CD4-positive, CD25-positive, alpha-beta regulatory T cell (primary cell): ENCODE data around the gene IMMP2L. TPM values are rescaled to one million over a fixed set of nuclear protein-coding genes. Genes with fewer than 3 reads are reported as not detected.

Experiments used
- ATAC-seq, 2 donors: fragments of 150-1000 bp; cut with Tn5 transposase; one replicate each; pipeline ENCODE4 v1.10.0; 2021; ENCODE audit warnings: low read depth in 2 of 2, moderate number of reproducible peaks in 2 of 2, moderate library complexity in 1 of 2
- DNase-seq, 3 donors: peaks; one replicate each; pipeline versions ENCODE4 v3.0.0 to v3.0.0-alpha.2; 2012 to 2022; ENCODE audit warnings: mixed read lengths in 1 of 3
- H3K27ac ChIP-seq: one replicate; pipeline ENCODE4 v1.7.0; 2013; ENCODE audit warnings: mild to moderate bottlenecking, low read length; ENCODE audit not compliant: insufficient read depth, poor library complexity, severe bottlenecking
- H3K27me3 ChIP-seq: one replicate; pipeline ENCODE4 v1.7.0; 2013; ENCODE audit warnings: low read length; ENCODE audit not compliant: control insufficient read depth, insufficient read depth
- H3K36me3 ChIP-seq: one replicate; pipeline ENCODE4 v1.7.0; 2013; ENCODE audit warnings: mild to moderate bottlenecking, low read length, moderate library complexity; ENCODE audit not compliant: control insufficient read depth, insufficient read depth
- H3K4me1 ChIP-seq: 2 replicates; pipeline ENCODE4 v1.7.0; 2013; ENCODE audit warnings: mild to moderate bottlenecking, low read length; ENCODE audit not compliant: insufficient read depth, control insufficient read depth, poor library complexity, severe bottlenecking
- H3K4me3 ChIP-seq: one replicate; pipeline ENCODE4 v1.7.0; 2013; ENCODE audit warnings: low read depth, mild to moderate bottlenecking, low read length, moderate library complexity
- H3K9me3 ChIP-seq, 2 experiments: 1 replicate in 1 of 2; 2 replicates in 1 of 2; pipeline ENCODE4 v1.7.0; 2013; ENCODE audit warnings: low read length in 2 of 2, mild to moderate bottlenecking in 1 of 2, moderate library complexity in 1 of 2; ENCODE audit not compliant: control insufficient read depth in 2 of 2
- H3K27ac Mint-ChIP-seq, 3 donors: one replicate each; pipeline ENCODE4 v1.8.0; 2020 to 2022; ENCODE audit warnings: mild to moderate bottlenecking in 3 of 3, mixed read lengths in 3 of 3, moderate library complexity in 2 of 3
- H3K27me3 Mint-ChIP-seq: one replicate; pipeline ENCODE4 v1.8.0; 2022; ENCODE audit warnings: mild to moderate bottlenecking, mixed read lengths
- H3K36me3 Mint-ChIP-seq: one replicate; pipeline ENCODE4 v1.8.0; 2020; ENCODE audit warnings: mixed read lengths
- H3K4me1 Mint-ChIP-seq, 4 donors: one replicate each; pipeline ENCODE4 v1.8.0; 2020 to 2022; ENCODE audit warnings: mixed read lengths in 4 of 4, mild to moderate bottlenecking in 1 of 4
- H3K4me3 Mint-ChIP-seq, 4 donors: one replicate each; pipeline ENCODE4 v1.8.0; 2020 to 2022; ENCODE audit warnings: mild to moderate bottlenecking in 4 of 4, mixed read lengths in 4 of 4, moderate library complexity in 3 of 4
- H3K9me3 Mint-ChIP-seq, 7 donors: one replicate each; pipeline ENCODE4 v1.8.0; 2020 to 2022; ENCODE audit warnings: mixed read lengths in 7 of 7, mild to moderate bottlenecking in 3 of 7, moderate library complexity in 2 of 7
- polyA plus RNA-seq, 4 donors: library from polyadenylated mRNA; unstranded; fragments of 300-500 nt; fragmentation: Illumina TruSeq; gene quantifications; one replicate each; pipeline ENCODE4 v1.2.3, GENCODE V29; 2021
- total RNA-seq: library from RNA; stranded (reverse); gene quantifications from one replicate; pipeline ENCODE4 v1.2.3, GENCODE V29; 2022

The IMMP2L gene
- total and polyA plus RNA-seq, 5 donors from 2014 or later, result 8.9 to 23.8 (median 17.1) TPM

DNA sequence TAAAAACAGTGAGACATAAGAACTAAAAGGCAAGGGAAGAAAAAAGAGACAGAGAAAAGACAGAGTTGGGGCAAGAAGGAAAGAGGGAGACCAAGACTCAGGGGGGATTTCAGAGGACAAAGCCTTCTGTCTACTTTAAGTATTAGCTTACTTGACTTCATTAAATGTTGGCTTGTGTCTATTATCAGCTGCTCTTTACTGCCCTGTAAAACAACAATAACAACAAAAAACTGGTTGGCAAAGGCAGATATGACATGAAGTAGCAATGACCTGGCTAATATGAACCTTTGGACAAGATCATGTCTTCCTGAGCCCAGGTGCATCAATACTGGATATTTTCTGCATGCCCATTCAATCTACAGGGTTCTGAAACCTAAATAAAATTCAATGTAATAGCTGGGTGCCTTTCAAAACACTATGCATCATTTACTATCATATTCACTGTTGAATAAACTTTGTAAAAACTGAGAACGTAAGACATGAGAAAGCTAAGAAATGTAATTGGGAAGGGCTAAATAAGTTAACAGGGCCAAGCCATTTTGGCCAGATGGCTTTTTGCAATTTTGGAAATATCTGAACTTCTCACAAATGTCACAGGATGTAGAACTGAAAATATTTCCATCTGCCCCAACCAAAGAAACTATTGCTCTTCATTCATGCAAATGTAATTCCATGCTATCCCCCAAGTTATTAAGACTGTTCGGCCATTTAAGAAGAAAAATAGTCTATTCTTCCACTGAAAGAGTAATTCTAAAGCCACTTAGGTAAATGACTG is 422.0 kb downstream of the IMMP2L start:
- H3K27ac ChIP-seq, result no peak overlapping the region
- DNase-seq (no peak), ATAC-seq (no peak)
- H3K4me1 ChIP-seq, result peaks cover 13% of the 10 kb centered on the region
- H3K9me3 Mint-ChIP-seq, result peaks cover 0 to 1% (median 0%) of the 10 kb centered on the region in 7 donors
- H3K4me3 Mint-ChIP-seq, result no peak overlapping the region
- no peaks in the 10 kb centered on the region for H3K27me3 Mint-ChIP-seq
- H3K36me3 Mint-ChIP-seq, result no peaks in the 10 kb centered on the region
- H3K36me3 ChIP-seq, result no peaks in the 10 kb centered on the region
- H3K4me1 Mint-ChIP-seq, result peaks cover 9 to 29% (median 21%) of the 10 kb centered on the region in 4 donors
- peak overlapping the region in 1 of 3 donors; percentile 42 for H3K27ac Mint-ChIP-seq
- no peaks in the 10 kb centered on the region for H3K27me3 ChIP-seq
- H3K9me3 ChIP-seq, result no peaks in the 10 kb centered on the region
- no peak overlapping the region for H3K4me3 ChIP-seq

DNA sequence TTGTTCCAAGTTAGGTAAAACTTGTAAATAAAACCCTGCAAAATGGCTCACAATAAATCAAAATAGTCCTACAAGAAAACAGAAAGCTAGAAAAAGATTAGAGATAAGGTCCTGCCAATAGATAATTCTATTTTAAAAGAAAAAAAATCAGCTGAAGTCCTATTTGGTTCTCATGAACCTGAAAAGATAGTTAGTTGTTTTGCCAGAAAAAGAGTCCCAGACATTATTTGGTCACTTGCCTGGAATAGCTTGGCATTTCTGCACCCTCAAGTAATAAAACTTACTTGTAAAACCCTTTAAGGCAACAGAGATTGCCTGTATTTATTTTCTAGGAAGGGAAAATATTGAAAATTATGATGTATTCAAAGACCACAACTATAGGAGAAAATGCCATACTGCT is 423.7 kb downstream of the IMMP2L start:
- Histone ChIP-seq H3K4me3 (peak overlapping the region; percentile 56), H3K27me3 (no peaks in the 10 kb centered on the region), H3K27ac (peak overlapping the region; percentile 61), H3K4me1 (peaks cover 13% of the 10 kb centered on the region), H3K36me3 (no peaks in the 10 kb centered on the region), H3K9me3 (no peaks in the 10 kb centered on the region)
- peaks cover 9 to 29% (median 19%) of the 10 kb centered on the region in 4 donors for H3K4me1 Mint-ChIP-seq
- peak overlapping the region in 2 of 4 donors; percentile 7 to 60 for H3K4me3 Mint-ChIP-seq
- peak overlapping the region; percentile 57 to 86 (median 86) for H3K27ac Mint-ChIP-seq
- H3K9me3 Mint-ChIP-seq, result peaks cover 0 to 1% (median 0%) of the 10 kb centered on the region in 7 donors
- no peaks in the 10 kb centered on the region for H3K27me3 Mint-ChIP-seq
- DNase-seq, result no peak
- ATAC-seq, result no peak
- no peaks in the 10 kb centered on the region for H3K36me3 Mint-ChIP-seq

DNA sequence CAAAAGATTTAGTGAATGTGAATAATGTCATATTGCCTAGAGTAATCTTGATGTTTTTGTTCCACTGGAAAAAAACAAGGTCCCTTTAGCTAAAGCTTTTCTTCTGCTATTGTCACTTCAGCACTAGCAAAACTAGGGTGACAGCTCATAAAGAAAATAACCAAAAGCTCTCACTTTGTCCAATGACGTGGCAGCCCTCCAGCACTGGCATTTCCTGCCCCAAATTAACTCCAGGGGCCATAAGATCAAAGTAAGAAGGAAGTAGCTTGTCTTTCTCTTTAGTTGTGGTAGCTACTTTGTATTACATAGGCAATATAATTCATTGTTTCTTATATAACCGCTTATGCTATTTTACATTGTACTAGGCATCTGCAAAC is 424.1 kb downstream of the IMMP2L start:
- Histone ChIP-seq H3K9me3 (no peaks in the 10 kb centered on the region), H3K4me1 (peaks cover 13% of the 10 kb centered on the region), H3K27me3 (no peaks in the 10 kb centered on the region), H3K36me3 (no peaks in the 10 kb centered on the region), H3K4me3 (peak overlapping the region; percentile 56), H3K27ac (peak overlapping the region; percentile 61)
- Mint-ChIP-seq H3K4me3 (peak overlapping the region; percentile 7 to 60 (median 44)), H3K27ac (peak overlapping the region; percentile 57 to 86 (median 86)), H3K4me1 (peaks cover 9 to 29% (median 19%) of the 10 kb centered on the region in 4 donors), H3K27me3 (no peaks in the 10 kb centered on the region), H3K36me3 (no peaks in the 10 kb centered on the region), H3K9me3 (peaks cover 0 to 1% (median 0%) of the 10 kb centered on the region in 7 donors)
- peak; percentile 75 to 83 for ATAC-seq
- peak; percentile 14 to 89 (median 68) for DNase-seq

DNA sequence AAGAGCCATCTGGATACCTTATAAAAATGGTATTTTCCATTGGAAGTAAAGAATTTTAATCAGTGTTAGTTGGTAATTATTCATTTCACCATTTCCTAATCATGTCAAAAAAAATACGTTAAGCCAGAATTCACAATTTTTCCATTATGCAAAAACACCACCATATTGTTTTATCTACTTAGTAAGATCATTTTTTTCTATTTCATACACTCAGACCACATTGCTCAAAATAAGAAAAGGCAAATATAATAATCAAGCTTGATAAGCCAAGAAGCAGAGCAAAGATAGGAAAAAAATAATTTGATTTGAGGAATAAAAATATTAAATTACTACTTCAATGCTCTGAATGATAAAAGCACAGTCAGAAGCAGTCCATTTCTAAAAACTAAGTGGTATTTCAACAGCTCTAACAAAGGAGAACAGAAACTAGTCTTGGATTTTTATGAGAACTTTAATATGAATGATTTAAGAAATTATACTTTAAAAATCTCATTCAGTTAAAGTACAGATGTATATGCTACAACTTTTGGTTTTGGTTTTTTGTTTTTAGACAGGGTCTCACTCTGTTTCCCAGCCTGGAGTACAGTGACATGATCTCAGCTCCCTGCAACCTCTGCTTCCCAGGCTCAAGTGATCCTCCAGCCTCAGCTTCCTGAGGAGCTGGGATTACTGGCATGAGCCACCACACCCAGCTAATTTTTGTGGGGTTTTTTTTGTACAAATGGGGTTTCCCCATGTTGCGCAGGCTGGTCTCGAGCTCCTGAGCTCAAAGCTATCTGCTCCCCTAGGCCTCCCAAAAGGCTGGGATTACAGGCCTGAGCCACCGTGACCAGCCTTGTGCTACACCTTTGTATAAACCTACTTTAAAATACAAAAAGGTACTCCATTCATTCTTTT is 424.7 kb downstream of the IMMP2L start:
- peaks cover 0 to 3% (median 0%) of the 10 kb centered on the region in 7 donors for H3K9me3 Mint-ChIP-seq

DNA sequence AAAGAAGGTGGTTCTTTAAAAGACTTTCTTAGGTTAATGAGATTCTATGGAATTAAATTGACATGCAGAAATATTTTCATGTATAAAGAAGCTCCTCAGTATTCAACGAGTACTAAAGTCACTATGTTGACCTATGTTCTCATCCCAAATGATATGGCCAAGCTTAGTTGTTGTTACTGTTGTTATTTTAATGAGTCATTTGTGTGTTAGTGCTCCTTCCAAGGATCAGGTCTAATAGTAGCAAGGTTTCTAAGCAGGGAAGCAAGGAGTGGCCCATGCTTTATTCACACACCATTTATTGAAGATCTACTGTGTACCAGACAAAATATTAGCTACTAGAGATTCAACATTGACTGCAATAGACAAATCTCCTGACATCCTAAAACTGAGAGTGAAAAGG is 429.5 kb downstream of the IMMP2L start:
- H3K27me3 Mint-ChIP-seq, result no peaks in the 10 kb centered on the region
- H3K4me1 Mint-ChIP-seq, result peaks cover 1 to 7% (median 3%) of the 10 kb centered on the region in 4 donors
- Histone ChIP-seq H3K4me1 (peaks cover 2% of the 10 kb centered on the region), H3K4me3 (no peak overlapping the region), H3K27me3 (no peaks in the 10 kb centered on the region), H3K9me3 (no peaks in the 10 kb centered on the region), H3K36me3 (no peaks in the 10 kb centered on the region), H3K27ac (no peak overlapping the region)
- ATAC-seq (no peak), DNase-seq (no peak)
- H3K36me3 Mint-ChIP-seq, result no peaks in the 10 kb centered on the region
- no peak overlapping the region for H3K4me3 Mint-ChIP-seq
- peaks cover 0 to 2% (median 0%) of the 10 kb centered on the region in 7 donors for H3K9me3 Mint-ChIP-seq
- no peak overlapping the region for H3K27ac Mint-ChIP-seq

More for the DNA sequence above, 424.7 kb downstream of the IMMP2L start:
- no peaks in the 10 kb centered on the region for H3K36me3 ChIP-seq
- no peaks in the 10 kb centered on the region for H3K27me3 ChIP-seq
- peak overlapping the region; percentile 61 for H3K27ac ChIP-seq
- H3K4me3 ChIP-seq, result peak overlapping the region; percentile 56
- DNase-seq (no peak), ATAC-seq (peak; percentile 23 to 29)
- Mint-ChIP-seq H3K4me1 (peaks cover 9 to 29% (median 20%) of the 10 kb centered on the region in 4 donors), H3K4me3 (peak overlapping the region in 3 of 4 donors; percentile 60 to 69 (median 60)), H3K36me3 (no peaks in the 10 kb centered on the region), H3K27me3 (no peaks in the 10 kb centered on the region), H3K27ac (peak overlapping the region; percentile 57 to 86 (median 86))
- no peaks in the 10 kb centered on the region for H3K9me3 ChIP-seq
- H3K4me1 ChIP-seq, result peaks cover 13% of the 10 kb centered on the region

DNA sequence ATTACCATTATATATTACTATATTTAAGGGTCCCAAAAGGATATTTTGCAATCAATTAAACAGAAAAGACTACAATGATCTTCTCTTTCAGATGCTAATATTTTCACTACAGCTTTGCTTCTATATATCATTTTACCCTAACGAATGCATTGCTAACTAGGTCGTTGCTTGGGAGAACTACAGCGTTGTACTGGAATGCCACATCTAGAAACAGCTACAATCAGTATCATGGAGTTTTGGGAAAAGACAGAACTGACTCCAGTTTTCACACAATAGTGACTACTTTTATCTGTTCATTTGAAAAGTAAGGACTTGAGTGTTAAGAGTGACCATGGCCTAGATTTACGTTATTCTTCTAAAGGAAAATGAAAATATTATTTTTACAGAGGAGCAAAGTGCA is 432.9 kb downstream of the IMMP2L start:
- Histone ChIP-seq H3K4me1 (no peaks in the 10 kb centered on the region), H3K27me3 (no peaks in the 10 kb centered on the region), H3K4me3 (no peak overlapping the region), H3K27ac (no peak overlapping the region), H3K9me3 (no peaks in the 10 kb centered on the region), H3K36me3 (no peaks in the 10 kb centered on the region)
- Mint-ChIP-seq H3K27ac (no peak overlapping the region), H3K9me3 (peaks cover 0 to 2% (median 0%) of the 10 kb centered on the region in 7 donors), H3K4me1 (peaks cover 0 to 2% (median 0%) of the 10 kb centered on the region in 4 donors), H3K36me3 (peaks cover 4% of the 10 kb centered on the region), H3K27me3 (no peaks in the 10 kb centered on the region), H3K4me3 (no peak overlapping the region)
- DNase-seq (no peak), ATAC-seq (no peak)

DNA sequence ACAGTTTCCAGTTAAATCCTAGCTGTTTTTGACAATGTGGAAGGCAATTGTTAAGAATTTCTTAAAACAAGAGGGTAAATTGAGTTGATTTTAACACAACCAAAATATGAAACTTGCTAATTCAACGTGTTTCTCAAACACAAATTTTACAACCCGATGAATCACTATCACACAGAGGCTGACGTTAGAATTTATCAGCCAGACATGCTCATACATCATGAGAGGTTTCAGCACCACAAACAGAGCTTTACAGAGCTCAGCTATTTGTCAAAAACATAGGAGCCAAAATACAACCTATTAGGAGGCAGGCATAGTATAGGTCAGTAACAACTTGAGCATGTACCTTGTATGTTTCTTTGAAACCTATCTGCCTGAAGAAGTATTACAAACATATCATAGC is 435.3 kb downstream of the IMMP2L start:
- no peak overlapping the region for H3K27ac ChIP-seq
- Mint-ChIP-seq H3K9me3 (no peaks in the 10 kb centered on the region), H3K36me3 (peaks cover 12% of the 10 kb centered on the region), H3K4me1 (no peaks in the 10 kb centered on the region), H3K27ac (no peak overlapping the region), H3K27me3 (no peaks in the 10 kb centered on the region), H3K4me3 (no peak overlapping the region)
- H3K4me3 ChIP-seq, result no peak overlapping the region
- no peak for DNase-seq
- H3K9me3 ChIP-seq, result no peaks in the 10 kb centered on the region
- no peaks in the 10 kb centered on the region for H3K4me1 ChIP-seq
- H3K36me3 ChIP-seq, result no peaks in the 10 kb centered on the region
- no peak for ATAC-seq
- no peaks in the 10 kb centered on the region for H3K27me3 ChIP-seq
